Measurements from ENCODE around the gene ZNF391. TPM values are rescaled to one million over a fixed set of nuclear protein-coding genes. Genes with fewer than 3 reads are reported as not detected.

ZNF391 gene
- total RNA-seq, 1 donor: 2.5 TPM

DNA sequence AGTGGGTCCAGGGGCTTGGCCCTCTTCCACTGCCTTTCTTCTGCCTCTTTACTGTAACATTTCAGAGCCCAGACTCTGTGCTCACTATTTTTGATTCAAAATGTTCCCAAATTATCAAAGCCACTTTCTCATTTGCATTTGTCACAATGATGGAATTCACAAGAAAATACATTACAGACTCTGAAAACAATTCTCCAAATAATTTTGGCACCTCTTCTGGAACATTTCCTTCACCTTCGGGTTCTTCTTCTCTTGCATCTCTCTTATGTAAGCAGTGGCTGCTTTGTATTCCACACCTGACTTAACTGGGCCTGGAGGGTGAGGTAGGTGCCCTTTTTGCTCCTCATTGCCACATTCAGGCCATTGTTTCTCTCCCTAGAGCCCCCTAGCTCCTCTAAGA is 54.4 kb downstream of the ZNF391 start:
- Histone ChIP-seq H3K4me1 (ENCODE audit: insufficient read depth, low read length) (no peaks in the 10 kb centered on the region), H3K4me2 (ENCODE audit: insufficient read depth, low read length) (no peak overlapping the region), H3K27me3 (ENCODE audit: insufficient read depth, low read length) (no peaks in the 10 kb centered on the region), H3K4me3 (ENCODE audit: insufficient read depth, low read length) (no peak overlapping the region), H3K27ac (ENCODE audit: low read depth, low read length) (no peak overlapping the region), H2AFZ (ENCODE audit: low read length) (no peak overlapping the region), H4K20me1 (ENCODE audit: insufficient read depth, low read length) (no peaks in the 10 kb centered on the region), H3K36me3 (ENCODE audit: insufficient read depth, low read length) (no peaks in the 10 kb centered on the region), H3K79me2 (ENCODE audit: insufficient read depth, low read length) (no peaks in the 10 kb centered on the region), H3K9me3 (ENCODE audit: low read depth, low read length) (no peaks in the 10 kb centered on the region)
- TF ChIP-seq, protein P1, sequence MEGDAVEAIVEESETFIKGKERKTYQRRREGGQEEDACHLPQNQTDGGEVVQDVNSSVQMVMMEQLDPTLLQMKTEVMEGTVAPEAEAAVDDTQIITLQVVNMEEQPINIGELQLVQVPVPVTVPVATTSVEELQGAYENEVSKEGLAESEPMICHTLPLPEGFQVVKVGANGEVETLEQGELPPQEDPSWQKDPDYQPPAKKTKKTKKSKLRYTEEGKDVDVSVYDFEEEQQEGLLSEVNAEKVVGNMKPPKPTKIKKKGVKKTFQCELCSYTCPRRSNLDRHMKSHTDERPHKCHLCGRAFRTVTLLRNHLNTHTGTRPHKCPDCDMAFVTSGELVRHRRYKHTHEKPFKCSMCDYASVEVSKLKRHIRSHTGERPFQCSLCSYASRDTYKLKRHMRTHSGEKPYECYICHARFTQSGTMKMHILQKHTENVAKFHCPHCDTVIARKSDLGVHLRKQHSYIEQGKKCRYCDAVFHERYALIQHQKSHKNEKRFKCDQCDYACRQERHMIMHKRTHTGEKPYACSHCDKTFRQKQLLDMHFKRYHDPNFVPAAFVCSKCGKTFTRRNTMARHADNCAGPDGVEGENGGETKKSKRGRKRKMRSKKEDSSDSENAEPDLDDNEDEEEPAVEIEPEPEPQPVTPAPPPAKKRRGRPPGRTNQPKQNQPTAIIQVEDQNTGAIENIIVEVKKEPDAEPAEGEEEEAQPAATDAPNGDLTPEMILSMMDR (IDR thresholded peaks at IDR 0.05; ENCODE audit: extremely low read depth, low read depth, low read length): no peak
- no peak for DNase-seq (ENCODE audit: insufficient read length, low spot score, missing footprints)

DNA sequence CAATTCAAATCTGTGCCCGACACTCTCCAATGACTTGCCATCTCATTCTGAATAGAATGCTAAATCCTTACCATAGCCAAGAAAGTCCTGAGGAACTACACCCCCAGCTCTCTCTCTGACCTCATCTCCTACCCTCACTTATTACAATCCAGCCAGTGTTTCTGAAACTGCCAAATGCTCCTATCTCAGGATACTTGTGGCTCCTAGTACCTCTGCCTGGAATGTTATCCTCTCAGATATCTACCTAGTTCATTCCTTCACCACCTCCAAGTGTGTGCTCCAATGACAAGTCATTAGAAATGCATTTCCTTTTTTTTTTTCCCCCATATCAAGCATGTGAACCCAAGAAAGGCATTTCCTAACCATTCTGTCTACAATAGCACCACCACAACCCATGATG is 59.9 kb downstream of the ZNF391 start:
- TF ChIP-seq, protein P1 (IDR thresholded peaks at IDR 0.05; ENCODE audit: extremely low read depth, low read depth, low read length): no peak
- peaks cover 19% of the 10 kb centered on the region for H3K36me3 ChIP-seq (ENCODE audit: insufficient read depth, low read length)
- H3K27me3 ChIP-seq (ENCODE audit: insufficient read depth, low read length): no peaks in the 10 kb centered on the region
- H3K9me3 ChIP-seq (ENCODE audit: low read depth, low read length): peaks cover 42% of the 10 kb centered on the region
- no peaks in the 10 kb centered on the region for H3K79me2 ChIP-seq (ENCODE audit: insufficient read depth, low read length)
- H3K4me3 ChIP-seq (ENCODE audit: insufficient read depth, low read length): no peak overlapping the region
- no peak overlapping the region for H2AFZ ChIP-seq (ENCODE audit: low read length)
- no peak overlapping the region for H3K4me2 ChIP-seq (ENCODE audit: insufficient read depth, low read length)
- H3K27ac ChIP-seq (ENCODE audit: low read depth, low read length): no peak overlapping the region
- H4K20me1 ChIP-seq (ENCODE audit: insufficient read depth, low read length): no peaks in the 10 kb centered on the region
- no peaks in the 10 kb centered on the region for H3K4me1 ChIP-seq (ENCODE audit: insufficient read depth, low read length)
- no peak for DNase-seq (ENCODE audit: insufficient read length, low spot score, missing footprints)

DNA sequence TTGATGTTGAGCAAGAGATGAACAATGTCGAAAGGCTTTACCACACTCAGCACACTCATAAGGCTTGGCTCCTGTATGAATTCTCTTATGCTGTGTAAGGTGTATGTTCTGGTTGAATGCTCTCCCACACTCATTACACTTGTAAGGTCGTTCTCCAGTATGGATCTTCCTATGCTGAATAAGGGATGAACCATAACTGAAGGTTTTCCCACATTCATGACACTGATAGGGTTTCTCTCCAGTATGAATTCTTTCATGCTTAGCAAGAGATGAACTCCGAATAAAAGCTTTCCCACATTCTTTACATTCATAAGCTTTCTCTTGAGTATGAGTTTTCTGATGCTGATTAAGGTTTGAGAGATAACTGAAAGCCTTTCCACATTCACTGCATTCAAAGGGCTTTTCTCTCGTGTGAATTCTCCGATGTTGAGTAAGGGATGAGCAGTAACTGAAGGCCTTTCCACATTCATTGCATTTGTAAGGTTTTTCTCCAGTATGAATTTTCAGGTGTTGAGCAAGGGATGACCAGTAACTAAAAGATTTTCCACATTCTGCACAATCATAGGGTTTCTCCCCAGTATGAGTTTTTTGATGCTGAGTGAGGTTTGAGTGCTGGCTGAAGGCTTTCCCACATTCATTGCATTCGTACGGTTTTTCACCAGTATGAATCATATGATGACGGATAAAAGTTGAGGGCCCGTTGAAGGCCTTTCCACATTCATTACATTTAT is 63.3 kb downstream of the ZNF391 start:
- peaks cover 55% of the 10 kb centered on the region for H3K9me3 ChIP-seq (ENCODE audit: low read depth, low read length)
- H3K79me2 ChIP-seq (ENCODE audit: insufficient read depth, low read length): no peaks in the 10 kb centered on the region
- peaks cover 51% of the 10 kb centered on the region for H3K36me3 ChIP-seq (ENCODE audit: insufficient read depth, low read length)
- no peaks in the 10 kb centered on the region for H4K20me1 ChIP-seq (ENCODE audit: insufficient read depth, low read length)
- H3K4me1 ChIP-seq (ENCODE audit: insufficient read depth, low read length): no peaks in the 10 kb centered on the region
- H3K27ac ChIP-seq (ENCODE audit: low read depth, low read length): no peak overlapping the region
- no peak overlapping the region for H3K4me3 ChIP-seq (ENCODE audit: insufficient read depth, low read length)
- no peaks in the 10 kb centered on the region for H3K27me3 ChIP-seq (ENCODE audit: insufficient read depth, low read length)
- no peak overlapping the region for H3K4me2 ChIP-seq (ENCODE audit: insufficient read depth, low read length)
- TF ChIP-seq, protein P1 (IDR thresholded peaks at IDR 0.05; ENCODE audit: extremely low read depth, low read depth, low read length): no peak
- no peak for DNase-seq (ENCODE audit: insufficient read length, low spot score, missing footprints)
- no peak overlapping the region for H2AFZ ChIP-seq (ENCODE audit: low read length)

DNA sequence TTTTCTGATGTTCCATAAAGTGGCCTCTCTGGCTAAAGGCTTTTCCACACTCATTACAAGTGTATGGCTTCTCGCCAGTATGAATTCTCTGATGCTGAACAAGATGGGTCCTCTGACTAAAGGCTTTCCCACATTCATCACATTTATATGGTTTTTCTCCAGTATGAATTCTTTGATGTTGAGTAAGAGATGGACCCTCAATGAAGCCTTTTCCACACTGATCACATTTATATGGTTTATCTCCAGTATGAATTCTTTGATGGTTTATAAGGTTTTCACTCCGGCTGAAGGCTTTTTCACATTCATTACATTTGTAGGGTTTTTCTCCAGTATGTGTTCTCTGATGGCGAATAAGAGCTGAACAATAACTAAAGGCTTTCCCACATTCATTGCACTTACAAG is 63.9 kb downstream of the ZNF391 start:
- no peak overlapping the region for H3K27ac ChIP-seq (ENCODE audit: low read depth, low read length)
- no peaks in the 10 kb centered on the region for H3K27me3 ChIP-seq (ENCODE audit: insufficient read depth, low read length)
- TF ChIP-seq, protein P1 (IDR thresholded peaks at IDR 0.05; ENCODE audit: extremely low read depth, low read depth, low read length): no peak
- H3K79me2 ChIP-seq (ENCODE audit: insufficient read depth, low read length): no peaks in the 10 kb centered on the region
- H3K9me3 ChIP-seq (ENCODE audit: low read depth, low read length): peaks cover 55% of the 10 kb centered on the region
- no peak overlapping the region for H3K4me3 ChIP-seq (ENCODE audit: insufficient read depth, low read length)
- no peak for DNase-seq (ENCODE audit: insufficient read length, low spot score, missing footprints)
- peaks cover 57% of the 10 kb centered on the region for H3K36me3 ChIP-seq (ENCODE audit: insufficient read depth, low read length)
- no peak overlapping the region for H2AFZ ChIP-seq (ENCODE audit: low read length)
- H3K4me1 ChIP-seq (ENCODE audit: insufficient read depth, low read length): no peaks in the 10 kb centered on the region
- no peak overlapping the region for H3K4me2 ChIP-seq (ENCODE audit: insufficient read depth, low read length)
- H4K20me1 ChIP-seq (ENCODE audit: insufficient read depth, low read length): no peaks in the 10 kb centered on the region

Small RNA genes within 50 kb of the gene (small RNA-seq; reads per million reads assigned to genes)
- not detected for gene MCFD2P1

Other genes starting within 250 kb of the ZNF391 start
- not detected in 2 replicates for gene PRSS16, start 141.1 kb upstream of the ZNF391 start, total RNA-seq
- gene POM121L2, start 76.5 kb upstream of the ZNF391 start, total RNA-seq: under 0.01 TPM in 1 of 2 replicates, not detected in the other
- gene ZNF184, start 84.3 kb downstream of the ZNF391 start, total RNA-seq: 9.8 and 10.0 TPM in 2 replicates